H1 (cell line): ENCODE data around the gene CD58. TPM values are rescaled to one million over a fixed set of nuclear protein-coding genes. Genes with fewer than 3 reads are reported as not detected.

Experiments
- CTCF ChIA-PET: fragments of 300-600 bp; sonication (Branson Sonifier 250); formaldehyde crosslinking; loops from one replicate; lab custom pipeline; 2021; ENCODE audit not compliant: partially characterized antibody; lab: Charles Lee
- POLR2A ChIA-PET: fragments of 300-600 bp; sonication (Branson Sonifier 250); formaldehyde crosslinking; loops from one replicate; lab custom pipeline; 2021; ENCODE audit warnings: inconsistent platforms; ENCODE audit not compliant: partially characterized antibody; lab: Charles Lee
- DNase-seq, 2 experiments: peaks; one replicate each; pipeline versions ENCODE4 v3.0.0 to v3.0.0-alpha.2; 2010 to 2022; ENCODE audit warnings: low spot score in 2 of 2, low read depth in 1 of 2, mixed read lengths in 1 of 2
- FAIRE-seq: peaks from 2 replicates; lab custom pipeline; 2011; peaks lifted over from hg19 to GRCh38; lab: Jason Lieb, UNC
- H2AFZ ChIP-seq: 2 replicates; pipeline ENCODE4 v1.8.1; 2012; ENCODE audit warnings: low read length, inconsistent platforms
- H2AK5ac ChIP-seq: 2 replicates; pipeline ENCODE4 v1.6.1; 2013; ENCODE audit warnings: low read depth, low read length
- H2BK120ac ChIP-seq: replicated peaks from 2 replicates; pipeline ENCODE3; 2013; ENCODE audit warnings: low read depth, low read length, inconsistent platforms
- H2BK12ac ChIP-seq: 2 replicates; pipeline ENCODE4 v1.6.1; 2013; ENCODE audit warnings: low read depth, low read length
- H2BK15ac ChIP-seq: 2 replicates; pipeline ENCODE4 v1.6.1; 2013; ENCODE audit warnings: low read length
- H2BK20ac ChIP-seq: 2 replicates; pipeline ENCODE4 v1.6.1; 2013; ENCODE audit warnings: low read length
- H2BK5ac ChIP-seq: 2 replicates; pipeline ENCODE4 v1.6.1; 2013; ENCODE audit warnings: low read depth, low read length
- H3K14ac ChIP-seq: 2 replicates; pipeline ENCODE4 v1.6.1; 2013; ENCODE audit warnings: inconsistent platforms; ENCODE audit not compliant: insufficient read length
- H3K18ac ChIP-seq: 2 replicates; pipeline ENCODE4 v1.6.1; 2013; ENCODE audit warnings: low read length; ENCODE audit errors: extremely low read depth
- H3K23ac ChIP-seq: 2 replicates; pipeline ENCODE4 v1.6.1; 2013; ENCODE audit warnings: inconsistent platforms; ENCODE audit not compliant: insufficient read length
- H3K23me2 ChIP-seq: 2 replicates; pipeline ENCODE4 v1.6.1; 2013; ENCODE audit warnings: low read depth, low read length
- H3K27ac ChIP-seq: 2 replicates; pipeline ENCODE4 v1.6.1; 2011; ENCODE audit warnings: low read depth, low read length, inconsistent platforms
- H3K27me3 ChIP-seq, 4 experiments: replicated peaks in 1 of 4; 1 replicate in 1 of 4; 2 replicates in 3 of 4; pipeline versions ENCODE4 v1.6.1 to v1.8.1; 2011 to 2013; ENCODE audit warnings: low read length in 3 of 4, mild to moderate bottlenecking in 3 of 4, inconsistent platforms in 2 of 4, mixed read lengths in 2 of 4, moderate library complexity in 1 of 4; ENCODE audit not compliant: control insufficient read depth in 3 of 4, insufficient read depth in 3 of 4; ENCODE audit errors: extremely low read depth in 1 of 4
- H3K36me3 ChIP-seq, 4 experiments: 2 replicates each; pipeline versions ENCODE4 v1.6.1 to v1.8.1; 2011 to 2013; ENCODE audit warnings: mild to moderate bottlenecking in 4 of 4, low read length in 3 of 4, moderate library complexity in 2 of 4, control low read depth in 1 of 4, inconsistent platforms in 1 of 4; ENCODE audit not compliant: insufficient read depth in 4 of 4, control insufficient read depth in 2 of 4
- H3K4ac ChIP-seq: replicated peaks from 2 replicates; pipeline ENCODE3; 2013; ENCODE audit warnings: low read length, low read depth, mixed read lengths, inconsistent platforms; ENCODE audit not compliant: insufficient read length
- H3K4me1 ChIP-seq, 4 experiments: replicated peaks in 1 of 4; 1 replicate in 1 of 4; 2 replicates in 3 of 4; pipeline versions ENCODE4 v1.6.1 to v1.8.1; 2011 to 2013; ENCODE audit warnings: low read length in 3 of 4, inconsistent platforms in 2 of 4, mixed read lengths in 1 of 4; ENCODE audit not compliant: insufficient read depth in 4 of 4, control insufficient read depth in 3 of 4
- H3K4me2 ChIP-seq, 2 experiments: 2 replicates each; pipeline versions ENCODE4 v1.6.1 to v1.8.1; 2011 to 2013; ENCODE audit warnings: low read depth in 2 of 2, low read length in 2 of 2, control low read depth in 1 of 2, inconsistent platforms in 1 of 2, mild to moderate bottlenecking in 1 of 2; ENCODE audit not compliant: insufficient read depth in 1 of 2
- H3K4me3 ChIP-seq, 4 experiments: fragments of 200-600, 300-600 bp in 1 of 4; sonication (generic), shearing (Covaris generic), sonication (Bioruptor Twin) in 1 of 4; 2 replicates each; pipeline versions ENCODE4 v1.5.1 to v1.8.1; 2011 to 2016; ENCODE audit warnings: low read length in 4 of 4, low read depth in 3 of 4, control low read depth in 2 of 4, inconsistent platforms in 2 of 4, mild to moderate bottlenecking in 2 of 4, mixed read lengths in 1 of 4, moderate library complexity in 1 of 4; ENCODE audit not compliant: insufficient read depth in 2 of 4; ENCODE audit errors: extremely low read depth in 1 of 4
- H3K56ac ChIP-seq: replicated peaks from 2 replicates; pipeline ENCODE3; 2013; ENCODE audit warnings: low read depth, mild to moderate bottlenecking, mixed read lengths, low read length, inconsistent platforms; ENCODE audit not compliant: insufficient read length
- H3K79me1 ChIP-seq: 2 replicates; pipeline ENCODE4 v1.6.1; 2013; ENCODE audit warnings: low read depth, low read length, control low read depth
- H3K79me2 ChIP-seq, 2 experiments: 2 replicates each; pipeline versions ENCODE4 v1.6.1 to v1.8.1; 2012 to 2013; ENCODE audit warnings: low read length in 2 of 2, mild to moderate bottlenecking in 2 of 2, inconsistent platforms in 1 of 2; ENCODE audit not compliant: insufficient read depth in 2 of 2, control insufficient read depth in 1 of 2
- H3K9ac ChIP-seq, 4 experiments: replicated peaks in 1 of 4; 1 replicate in 1 of 4; 2 replicates in 3 of 4; pipeline versions ENCODE4 v1.6.1 to v1.8.1; 2011 to 2013; ENCODE audit warnings: low read depth in 3 of 4, low read length in 3 of 4, control low read depth in 2 of 4, mild to moderate bottlenecking in 2 of 4, moderate library complexity in 2 of 4, inconsistent platforms in 1 of 4; ENCODE audit errors: extremely low read depth in 1 of 4
- H3K9me3 ChIP-seq, 2 experiments: 2 replicates each; pipeline versions ENCODE4 v1.6.1 to v1.8.1; 2012 to 2013; ENCODE audit warnings: mild to moderate bottlenecking in 2 of 2, moderate library complexity in 2 of 2, control low read depth in 1 of 2, inconsistent platforms in 1 of 2, low read depth in 1 of 2, low read length in 1 of 2, mixed read lengths in 1 of 2; ENCODE audit not compliant: insufficient read depth in 2 of 2
- H4K20me1 ChIP-seq, 2 experiments: replicated peaks in 1 of 2; 2 replicates each; pipeline versions ENCODE3 to v1.8.1; 2011 to 2013; ENCODE audit warnings: inconsistent platforms in 2 of 2, low read length in 2 of 2, mild to moderate bottlenecking in 1 of 2; ENCODE audit not compliant: insufficient read depth in 2 of 2, control insufficient read depth in 1 of 2
- H4K5ac ChIP-seq: 2 replicates; pipeline ENCODE4 v1.6.1; 2013; ENCODE audit warnings: low read length, low read depth, mixed read lengths, inconsistent platforms; ENCODE audit not compliant: insufficient read length
- H4K8ac ChIP-seq: 2 replicates; pipeline ENCODE4 v1.8.0; 2013; ENCODE audit warnings: mild to moderate bottlenecking, moderate library complexity, low read length, inconsistent platforms; ENCODE audit not compliant: insufficient read depth; ENCODE audit errors: extremely low read depth
- H4K91ac ChIP-seq: replicated peaks from 2 replicates; pipeline ENCODE3; 2013; ENCODE audit warnings: low read length, mixed read lengths, inconsistent platforms; ENCODE audit not compliant: insufficient read length
- CBX8 ChIP-seq: fragments of 300-800, 300-1000 bp; sonication (generic); IDR thresholded peaks from 2 replicates; pipeline ENCODE4 v1.7.1; 2016; ENCODE audit warnings: low read depth, low read length, borderline replicate concordance
- EP300 ChIP-seq, 2 experiments: IDR thresholded peaks; 1 replicate in 1 of 2; 2 replicates in 1 of 2; pipeline ENCODE4 v1.6.1; 2011 to 2012; ENCODE audit warnings: low read depth in 2 of 2, low read length in 2 of 2, mild to moderate bottlenecking in 2 of 2, borderline replicate concordance in 1 of 2, inconsistent platforms in 1 of 2, moderate library complexity in 1 of 2
- GABPA ChIP-seq: IDR thresholded peaks from 2 replicates; pipeline ENCODE4 v1.6.1; 2011; ENCODE audit warnings: mild to moderate bottlenecking, low read length, moderate library complexity, borderline replicate concordance; ENCODE audit not compliant: insufficient read depth
- SAP30 ChIP-seq: fragments of 300-600 bp; sonication (generic); IDR thresholded peaks from 2 replicates; pipeline ENCODE4 v1.7.1; 2012; ENCODE audit warnings: low read length, moderate library complexity, mild to moderate bottlenecking, inconsistent platforms; ENCODE audit not compliant: insufficient read depth, insufficient replicate concordance
- SP2 ChIP-seq: IDR thresholded peaks from 2 replicates; pipeline ENCODE4 v1.6.1; 2012; ENCODE audit warnings: mild to moderate bottlenecking, low read length, inconsistent platforms
- WGBS, 2 experiments: shearing (Covaris generic) in 1 of 2; methylation state at CpG; one replicate each; pipeline versions ENCODE4 v1.1.6 to v1.1.7; 2013 to 2015; ENCODE audit warnings: low lambda C conversion rate in 2 of 2, mixed read lengths in 2 of 2, inconsistent platforms in 1 of 2, low coverage in 1 of 2, missing lambda C conversion rate in 1 of 2; ENCODE audit not compliant: insufficient replicate concordance in 2 of 2, insufficient coverage in 1 of 2, insufficient read length in 1 of 2; ENCODE audit errors: extremely low coverage in 1 of 2, missing lambda C conversion rate in 1 of 2; 5-methylcytosine and 5-hydroxymethylcytosine counted together
- polyA plus RNA-seq, 7 experiments: library from polyadenylated mRNA; depleted of rRNA in 3 of 7; stranded (reverse) in 5 of 7; unstranded in 2 of 7; fragments of >200 nt in 5 of 7; fragments of 200-250 nt in 2 of 7; gene quantifications; 1 replicate in 5 of 7; 2 replicates in 1 of 7; 4 replicates in 1 of 7; pipeline versions ENCODE4 v1.2.1 to v1.2.3, GENCODE V29; 2011 to 2013; ENCODE audit warnings: missing spikeins in 2 of 7, mixed read lengths in 2 of 7
- total RNA-seq: library from RNA; stranded (reverse); fragmentation: NEBNext Ultra II Directional; extraction: Animal tissue kit (Norgen Biotek cat#: 25700); gene quantifications from 2 replicates; pipeline ENCODE4 v1.2.1, GENCODE V29; 2021

The CD58 gene
- total and polyA plus RNA-seq, 2 of the 8 experiments (the other 6 are each of a cell fraction or from before 2014, with no cell fraction given) = 5.3 to 5.5 TPM

GRCh38 chr1:116491700-116492357 lies 79.0 kb downstream of the CD58 start:
- H4K5ac ChIP-seq = no peak overlapping the region
- H4K8ac ChIP-seq = no peak overlapping the region
- H4K20me1 ChIP-seq = no peaks in the 10 kb centered on the region
- H3K9me3 ChIP-seq = no peaks in the 10 kb centered on the region
- H2BK12ac ChIP-seq = no peak overlapping the region
- H3K27ac ChIP-seq = no peak overlapping the region
- no peak overlapping the region for H3K4ac ChIP-seq
- no peak overlapping the region for H3K4me3 ChIP-seq
- 92% methylated on average over 5 of the region's 5 CpGs; no CpG with 5 or more reads in 1 of the 2 experiments for WGBS, 2 experiments
- no peak overlapping the region for H3K4me2 ChIP-seq
- no peaks in the 10 kb centered on the region for H3K27me3 ChIP-seq
- no peak overlapping the region for H2BK15ac ChIP-seq
- H3K18ac ChIP-seq = no peak overlapping the region
- H3K9ac ChIP-seq = no peak overlapping the region
- no peak overlapping the region for H2BK5ac ChIP-seq
- no peak overlapping the region for H2BK20ac ChIP-seq
- no peaks in the 10 kb centered on the region for H3K79me2 ChIP-seq
- H3K56ac ChIP-seq = no peak overlapping the region
- no peak overlapping the region for H4K91ac ChIP-seq
- H2AK5ac ChIP-seq = no peak overlapping the region
- no peak overlapping the region for H3K14ac ChIP-seq
- no peaks in the 10 kb centered on the region; a peak in 1 of 7 replicates for H3K4me1 ChIP-seq
- no peak for TF ChIP-seq CBX8
- TF ChIP-seq SP2 = no peak
- TF ChIP-seq GABPA = no peak
- no peak for TF ChIP-seq SAP30
- TF ChIP-seq EP300 (IDR thresholded peaks at IDR 0.05; ENCODE audit: borderline replicate concordance in 1 of 2, low read depth in 2 of 2, low read length in 2 of 2) = no peak
- no peak overlapping the region for H2AFZ ChIP-seq
- POLR2A ChIA-PET = no interaction called here
- DNase-seq (no peak), FAIRE-seq (no peak)
- no peak overlapping the region for H3K23ac ChIP-seq
- no peaks in the 10 kb centered on the region for H3K23me2 ChIP-seq
- H2BK120ac ChIP-seq = no peak overlapping the region
- no peaks in the 10 kb centered on the region for H3K36me3 ChIP-seq
- no peaks in the 10 kb centered on the region for H3K79me1 ChIP-seq
- CTCF ChIA-PET = interaction anchor here (0.6 to 3.2 kb wide), 4 partner anchors 10 to 785 kb away, joined by 3 to 25 read pairs (median 4); no protein-coding TSS in a partner anchor
